Brain microvascular endothelial cell (primary cell): ENCODE measurements around the gene PRDM16.

Source experiments
- DNase-seq: peaks from one replicate; pipeline ENCODE4 v3.0.0-alpha.2; 2020
- H3K27ac ChIP-seq: fragments of 250-450 bp; sonication (Bioruptor Pico); 2 replicates; pipeline ENCODE4 v1.5.1; 2020; ENCODE audit warnings: mild to moderate bottlenecking, moderate library complexity
- H3K27me3 ChIP-seq: fragments of 250-450 bp; sonication (Bioruptor Pico); replicated peaks from 2 replicates; pipeline ENCODE4 v1.5.1; 2020; ENCODE audit warnings: mild to moderate bottlenecking
- H3K36me3 ChIP-seq: fragments of 250-450 bp; sonication (Bioruptor Pico); replicated peaks from 2 replicates; pipeline ENCODE4 v1.5.1; 2020; ENCODE audit warnings: mild to moderate bottlenecking
- H3K4me3 ChIP-seq: 2 replicates; pipeline ENCODE4 v1.5.1; 2011; ENCODE audit warnings: low read depth, mild to moderate bottlenecking, control low read depth, low read length, moderate library complexity
- CTCF ChIP-seq: IDR thresholded peaks from 2 replicates; pipeline ENCODE4 v1.5.1; 2011; ENCODE audit warnings: low read depth, mild to moderate bottlenecking, moderate library complexity, low read length, control low read depth, inconsistent platforms; ENCODE audit errors: missing control alignments
- in situ Hi-C: cut with HindIII; loops from 2 replicates; pipeline ENCODE4 v1.10.0; 2017; ENCODE audit warnings: low sequenced_read_pairs, low pct_ligation_motif_present

PRDM16 gene

GRCh38 chr1:3235496-3235895, 166.5 kb downstream of the PRDM16 start:
- DNase-seq, result no peak
- H3K27me3 ChIP-seq, result no peaks in the 10 kb centered on the region
- in situ Hi-C loops, result no loop called here

GRCh38 chr1:3236361-3236760, 167.4 kb downstream of the PRDM16 start:
- Histone ChIP-seq H3K27me3 (no peaks in the 10 kb centered on the region), H3K27ac (no peak overlapping the region), H3K4me3 (no peak overlapping the region), H3K36me3 (no peaks in the 10 kb centered on the region)
- no peak for DNase-seq
- in situ Hi-C loops, result no loop called here
- TF ChIP-seq CTCF, result no peak

More at GRCh38 chr1:3235496-3235895, 166.5 kb downstream of the PRDM16 start:
- no peaks in the 10 kb centered on the region for H3K36me3 ChIP-seq
- no peak overlapping the region for H3K4me3 ChIP-seq
- H3K27ac ChIP-seq, result no peak overlapping the region
- TF ChIP-seq CTCF, result no peak

GRCh38 chr1:3236955-3237354, 168.0 kb downstream of the PRDM16 start:
- Histone ChIP-seq H3K4me3 (no peak overlapping the region), H3K27ac (no peak overlapping the region), H3K27me3 (no peaks in the 10 kb centered on the region), H3K36me3 (no peaks in the 10 kb centered on the region)
- no peak for TF ChIP-seq CTCF
- no peak for DNase-seq
- in situ Hi-C loops, result no loop called here

GRCh38 chr1:3237570-3237969, 168.6 kb downstream of the PRDM16 start:
- H3K36me3 ChIP-seq, result no peaks in the 10 kb centered on the region
- no peaks in the 10 kb centered on the region for H3K27me3 ChIP-seq
- no peak overlapping the region for H3K27ac ChIP-seq
- no peak overlapping the region for H3K4me3 ChIP-seq
- no peak for TF ChIP-seq CTCF
- DNase-seq, result no peak
- in situ Hi-C loops, result no loop called here

GRCh38 chr1:3237994-3238702, 169.1 kb downstream of the PRDM16 start:
- TF ChIP-seq CTCF, result no peak
- no peak for DNase-seq
- in situ Hi-C loops, result no loop called here
- H3K27me3 ChIP-seq, result no peaks in the 10 kb centered on the region
- H3K36me3 ChIP-seq, result no peaks in the 10 kb centered on the region
- no peak overlapping the region for H3K4me3 ChIP-seq
- no peak overlapping the region for H3K27ac ChIP-seq
